MM.1S (cell line): ENCODE results near the gene DOCK10.

ENCODE experiments used
- DNase-seq: peaks from one replicate; pipeline ENCODE4 v3.0.0-alpha.2; 2015
- H2AFZ ChIP-seq: fragments of 300-600 bp; sonication (generic); 2 replicates; pipeline ENCODE4 v1.6.0; 2016; ENCODE audit warnings: antibody characterized with exemption, low read length
- H3F3A ChIP-seq: fragments of 300-600 bp; sonication (generic); 2 replicates; pipeline ENCODE4 v1.6.1; 2016; ENCODE audit warnings: mild to moderate bottlenecking, antibody characterized with exemption, low read length, moderate library complexity, mixed read lengths; ENCODE audit not compliant: insufficient read depth
- H3K27ac ChIP-seq: fragments of 300-600 bp; sonication (generic); 2 replicates; pipeline ENCODE4 v1.5.1; 2016; ENCODE audit warnings: mild to moderate bottlenecking, low read length
- H3K27me3 ChIP-seq: fragments of 300-600 bp; sonication (generic); replicated peaks from 2 replicates; pipeline ENCODE4 v1.6.0; 2016; ENCODE audit warnings: low read length; ENCODE audit not compliant: insufficient read depth
- H3K36me3 ChIP-seq: fragments of 300-600 bp; sonication (generic); replicated peaks from 2 replicates; pipeline ENCODE4 v1.6.1; 2016; ENCODE audit warnings: mild to moderate bottlenecking, low read length, mixed read lengths; ENCODE audit not compliant: insufficient read depth
- H3K4me1 ChIP-seq: fragments of 300-600 bp; sonication (generic); 2 replicates; pipeline ENCODE4 v1.6.1; 2016; ENCODE audit warnings: low read length, mixed read lengths
- H3K4me2 ChIP-seq: fragments of 300-600 bp; sonication (generic); 2 replicates; pipeline ENCODE4 v1.6.0; 2016; ENCODE audit warnings: low read depth, low read length
- H3K4me3 ChIP-seq: fragments of 300-600 bp; sonication (generic); 2 replicates; pipeline ENCODE4 v1.5.1; 2016; ENCODE audit warnings: low read length, mixed read lengths
- H3K79me2 ChIP-seq: fragments of 300-600 bp; sonication (generic); 2 replicates; pipeline ENCODE4 v1.6.1; 2016; ENCODE audit warnings: mixed run types, low read length, mixed read lengths
- H3K9ac ChIP-seq: fragments of 300-600 bp; sonication (generic); 2 replicates; pipeline ENCODE4 v1.6.1; 2016; ENCODE audit warnings: low read length, mixed read lengths
- H3K9me2 ChIP-seq: fragments of 300-600 bp; sonication (generic); replicated peaks from 2 replicates; pipeline ENCODE4 v1.6.1; 2016; ENCODE audit warnings: mild to moderate bottlenecking, low read length, mixed read lengths; ENCODE audit not compliant: insufficient read depth
- H3K9me3 ChIP-seq: fragments of 300-600 bp; sonication (generic); replicated peaks from 2 replicates; pipeline ENCODE4 v1.6.1; 2016; ENCODE audit warnings: mild to moderate bottlenecking, low read length, mixed read lengths; ENCODE audit not compliant: insufficient read depth
- H4K20me1 ChIP-seq: fragments of 300-600 bp; sonication (generic); 2 replicates; pipeline ENCODE4 v1.6.1; 2016; ENCODE audit warnings: mild to moderate bottlenecking, low read length, moderate library complexity, mixed read lengths; ENCODE audit not compliant: insufficient read depth
- EZH2 ChIP-seq: fragments of 300-600 bp; sonication (generic); optimal IDR thresholded peaks from 2 replicates; pipeline ENCODE3; 2017; ENCODE audit warnings: low read depth, mild to moderate bottlenecking, antibody characterized with exemption, low read length, mixed read lengths
- EZH2phosphoT487 ChIP-seq: fragments of 300-600 bp; sonication (generic); IDR thresholded peaks from 2 replicates; pipeline ENCODE4 v1.6.1; 2018; ENCODE audit warnings: antibody characterized with exemption, low read length
- TF ChIP-seq, protein P1 (sequence below): fragments of 300-600 bp; sonication (generic); IDR thresholded peaks from 2 replicates; pipeline ENCODE4 v1.5.1; 2016; ENCODE audit warnings: antibody characterized with exemption, low read length, mixed read lengths

Gene DOCK10

DNA sequence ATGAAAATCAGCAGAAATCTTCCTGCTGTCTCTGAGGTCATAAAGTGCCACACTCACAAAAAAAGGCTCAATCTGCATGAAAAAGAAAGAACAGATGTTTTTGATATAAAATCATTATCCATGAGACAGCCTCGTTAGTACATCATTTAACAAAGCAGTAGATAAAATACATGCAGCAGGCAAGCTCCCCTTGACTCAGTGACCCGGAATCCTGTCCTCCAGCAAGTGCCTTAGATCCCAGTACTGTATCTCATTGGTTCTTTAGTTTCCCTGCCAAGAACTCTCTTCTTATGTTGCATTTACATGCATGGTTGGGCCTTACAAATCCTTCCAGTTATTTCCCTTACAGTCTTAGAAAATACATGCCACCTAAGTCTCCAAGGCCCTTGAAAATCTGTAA, 177.3 kb downstream of the DOCK10 start:
- DNase-seq, result no peak
- Histone ChIP-seq H2AFZ (no peak overlapping the region), H3K4me1 (no peaks in the 10 kb centered on the region), H3F3A (no peaks in the 10 kb centered on the region), H3K27ac (no peak overlapping the region), H4K20me1 (no peaks in the 10 kb centered on the region), H3K9me3 (no peaks in the 10 kb centered on the region), H3K79me2 (no peaks in the 10 kb centered on the region), H3K4me3 (no peak overlapping the region), H3K27me3 (no peaks in the 10 kb centered on the region), H3K36me3 (no peaks in the 10 kb centered on the region), H3K9ac (no peak overlapping the region), H3K4me2 (no peak overlapping the region), H3K9me2 (no peaks in the 10 kb centered on the region)
- TF ChIP-seq, protein P1, sequence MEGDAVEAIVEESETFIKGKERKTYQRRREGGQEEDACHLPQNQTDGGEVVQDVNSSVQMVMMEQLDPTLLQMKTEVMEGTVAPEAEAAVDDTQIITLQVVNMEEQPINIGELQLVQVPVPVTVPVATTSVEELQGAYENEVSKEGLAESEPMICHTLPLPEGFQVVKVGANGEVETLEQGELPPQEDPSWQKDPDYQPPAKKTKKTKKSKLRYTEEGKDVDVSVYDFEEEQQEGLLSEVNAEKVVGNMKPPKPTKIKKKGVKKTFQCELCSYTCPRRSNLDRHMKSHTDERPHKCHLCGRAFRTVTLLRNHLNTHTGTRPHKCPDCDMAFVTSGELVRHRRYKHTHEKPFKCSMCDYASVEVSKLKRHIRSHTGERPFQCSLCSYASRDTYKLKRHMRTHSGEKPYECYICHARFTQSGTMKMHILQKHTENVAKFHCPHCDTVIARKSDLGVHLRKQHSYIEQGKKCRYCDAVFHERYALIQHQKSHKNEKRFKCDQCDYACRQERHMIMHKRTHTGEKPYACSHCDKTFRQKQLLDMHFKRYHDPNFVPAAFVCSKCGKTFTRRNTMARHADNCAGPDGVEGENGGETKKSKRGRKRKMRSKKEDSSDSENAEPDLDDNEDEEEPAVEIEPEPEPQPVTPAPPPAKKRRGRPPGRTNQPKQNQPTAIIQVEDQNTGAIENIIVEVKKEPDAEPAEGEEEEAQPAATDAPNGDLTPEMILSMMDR, result no peak
- no peak for TF ChIP-seq EZH2phosphoT487
- TF ChIP-seq EZH2, result no peak

GRCh38 chr2:224861266-224861665, 181.0 kb downstream of the DOCK10 start:
- DNase-seq, result no peak
- H3K4me2 ChIP-seq, result no peak overlapping the region
- H3K27me3 ChIP-seq, result no peaks in the 10 kb centered on the region
- H3K4me3 ChIP-seq, result no peak overlapping the region
- no peak overlapping the region for H2AFZ ChIP-seq
- no peaks in the 10 kb centered on the region; the same call in 1 of the 2 replicates for H3K36me3 ChIP-seq
- H3K9me2 ChIP-seq, result no peaks in the 10 kb centered on the region
- no peak overlapping the region for H3K9ac ChIP-seq
- TF ChIP-seq EZH2phosphoT487, result no peak
- no peak for TF ChIP-seq EZH2
- H4K20me1 ChIP-seq, result no peaks in the 10 kb centered on the region
- no peak overlapping the region for H3K27ac ChIP-seq
- no peaks in the 10 kb centered on the region for H3F3A ChIP-seq
- H3K9me3 ChIP-seq, result no peaks in the 10 kb centered on the region
- no peaks in the 10 kb centered on the region for H3K79me2 ChIP-seq
- H3K4me1 ChIP-seq, result no peaks in the 10 kb centered on the region

GRCh38 chr2:224860786-224861185, 181.5 kb downstream of the DOCK10 start:
- Histone ChIP-seq H4K20me1 (no peaks in the 10 kb centered on the region), H3K79me2 (no peaks in the 10 kb centered on the region), H3K27me3 (no peaks in the 10 kb centered on the region), H3K27ac (no peak overlapping the region), H3K9me3 (no peaks in the 10 kb centered on the region), H2AFZ (no peak overlapping the region), H3K4me2 (no peak overlapping the region), H3F3A (no peaks in the 10 kb centered on the region), H3K36me3 (no peaks in the 10 kb centered on the region; the same call in 1 of the 2 replicates), H3K4me3 (no peak overlapping the region), H3K9me2 (no peaks in the 10 kb centered on the region), H3K9ac (no peak overlapping the region), H3K4me1 (no peaks in the 10 kb centered on the region)
- TF ChIP-seq EZH2phosphoT487, result no peak
- no peak for DNase-seq

DNA sequence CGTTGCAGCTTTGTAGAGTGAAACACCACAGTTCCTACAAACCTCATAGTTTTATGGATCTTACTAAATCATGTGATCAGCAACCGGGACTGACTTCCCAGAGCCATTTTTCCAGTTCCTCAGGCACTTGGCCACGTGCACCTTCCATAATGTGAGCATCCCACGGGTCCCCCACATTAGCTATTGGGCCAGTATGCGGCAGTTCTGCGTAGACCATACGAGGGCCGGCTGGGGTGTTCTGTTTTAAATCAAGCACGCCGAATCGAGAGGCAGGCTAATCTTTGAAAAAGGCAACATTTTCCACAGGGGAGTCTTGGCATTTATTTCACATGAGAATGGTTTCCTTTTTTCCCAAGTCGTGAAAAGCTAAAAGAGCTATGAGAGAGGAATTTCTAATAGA, 190.5 kb downstream of the DOCK10 start:
- Histone ChIP-seq H4K20me1 (no peaks in the 10 kb centered on the region), H3F3A (no peaks in the 10 kb centered on the region), H3K9me3 (no peaks in the 10 kb centered on the region), H3K27ac (no peak overlapping the region), H3K4me3 (no peak overlapping the region), H3K4me1 (no peaks in the 10 kb centered on the region), H3K79me2 (no peaks in the 10 kb centered on the region), H3K9ac (no peak overlapping the region), H3K27me3 (no peaks in the 10 kb centered on the region), H3K4me2 (no peak overlapping the region), H2AFZ (no peak overlapping the region), H3K9me2 (no peaks in the 10 kb centered on the region), H3K36me3 (peaks cover 3% of the 10 kb centered on the region; the same call in 1 of the 2 replicates)
- no peak for DNase-seq
- no peak for TF ChIP-seq EZH2phosphoT487
- TF ChIP-seq, protein P1, result no peak
- TF ChIP-seq EZH2, result no peak
